Loucy (cell line): ENCODE results near the gene SP1.
"Not testable (repeated sequence)": the region's sequence is repeated elsewhere in the genome, so short reads cannot be mapped to it uniquely, and the experiment has no call there.

Experiments
- H2AFZ ChIP-seq: fragments of 200-600 bp; sonication (generic); 2 replicates; pipeline ENCODE4 v1.6.0; 2016; ENCODE audit warnings: antibody characterized with exemption, mild to moderate bottlenecking, low read length, moderate library complexity
- H3F3A ChIP-seq: fragments of 200-600 bp; 2 replicates; pipeline ENCODE4 v1.6.0; 2016; ENCODE audit warnings: antibody characterized with exemption, low read depth, mild to moderate bottlenecking
- H3K27me3 ChIP-seq: fragments of 200-600 bp; sonication (generic); 2 replicates; pipeline ENCODE4 v1.6.1; 2014; ENCODE audit warnings: low read length, mild to moderate bottlenecking; ENCODE audit not compliant: insufficient read depth, poor library complexity, severe bottlenecking
- H3K36me3 ChIP-seq: fragments of 200-600 bp; sonication (generic); 2 replicates; pipeline ENCODE4 v1.6.1; 2016; ENCODE audit warnings: low read length; ENCODE audit not compliant: insufficient read depth
- H3K4me1 ChIP-seq: fragments of 200-600 bp; sonication (generic); 2 replicates; pipeline ENCODE4 v1.5.1; 2014; ENCODE audit warnings: low read length, mild to moderate bottlenecking; ENCODE audit not compliant: insufficient read depth, poor library complexity, severe bottlenecking
- H3K4me2 ChIP-seq: fragments of 200-600 bp; sonication (generic); 2 replicates; pipeline ENCODE4 v1.6.0; 2014; ENCODE audit warnings: antibody characterized with exemption, low read length, low read depth, mild to moderate bottlenecking; ENCODE audit not compliant: poor library complexity, severe bottlenecking
- H3K4me3 ChIP-seq: fragments of 200-600 bp; sonication (generic); 2 replicates; pipeline ENCODE4 v1.5.1; 2014; ENCODE audit warnings: low read length, mild to moderate bottlenecking, mixed read lengths; ENCODE audit not compliant: poor library complexity, severe bottlenecking
- H3K79me2 ChIP-seq: fragments of 200-600 bp; sonication (generic); 2 replicates; pipeline ENCODE4 v1.6.1; 2014; ENCODE audit warnings: low read length; ENCODE audit not compliant: insufficient read depth
- H3K9ac ChIP-seq: fragments of 200-600 bp; sonication (generic); 2 replicates; pipeline ENCODE4 v1.6.0; 2014; ENCODE audit warnings: mild to moderate bottlenecking, low read depth, low read length, moderate library complexity; ENCODE audit not compliant: poor library complexity, severe bottlenecking
- H3K9me2 ChIP-seq: fragments of 200-600 bp; sonication (generic); replicated peaks from 2 replicates; pipeline ENCODE4 v1.6.1; 2016; ENCODE audit warnings: low read depth, low read length, mixed read lengths
- H3K9me3 ChIP-seq: fragments of 200-600 bp; sonication (generic); 2 replicates; pipeline ENCODE4 v1.6.1; 2014; ENCODE audit warnings: mild to moderate bottlenecking, antibody characterized with exemption, low read length, low read depth; ENCODE audit not compliant: insufficient read depth
- H4K20me1 ChIP-seq: fragments of 200-600 bp; sonication (generic); 2 replicates; pipeline ENCODE4 v1.6.0; 2014; ENCODE audit warnings: antibody characterized with exemption, low read length, mild to moderate bottlenecking; ENCODE audit not compliant: insufficient read depth, poor library complexity, severe bottlenecking
- EZH2phosphoT487 ChIP-seq: fragments of 200-600 bp; IDR thresholded peaks from 2 replicates; pipeline ENCODE4 v1.6.1; 2018; ENCODE audit warnings: antibody characterized with exemption, mild to moderate bottlenecking, moderate library complexity, borderline replicate concordance
- TF ChIP-seq, protein P1 (sequence below): fragments of 200-600 bp; sonication (generic); conservative IDR thresholded peaks from 2 replicates; pipeline ENCODE4 v1.5.1; 2014; ENCODE audit warnings: mild to moderate bottlenecking, antibody characterized with exemption, low read length

Gene SP1

DNA sequence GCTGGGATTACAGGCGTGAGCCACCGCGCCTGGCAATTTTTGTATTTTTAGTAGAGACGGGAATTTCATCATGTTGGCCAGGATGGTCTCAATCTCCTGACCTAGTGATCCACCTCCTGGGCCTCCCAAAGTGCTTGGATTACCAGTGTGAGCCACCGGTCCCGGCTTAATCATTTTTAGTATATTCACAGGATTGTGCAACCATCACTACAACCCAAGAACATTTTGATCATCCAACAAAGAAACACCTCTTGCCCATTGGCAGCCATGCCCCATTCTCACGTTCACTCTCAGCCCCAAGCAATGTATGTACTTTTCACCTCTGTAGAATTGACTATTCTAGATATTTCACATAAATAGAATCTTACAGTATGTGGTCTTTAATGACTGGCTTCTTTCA, 19.9 kb downstream of the SP1 start:
- no peaks in the 10 kb centered on the region for H3K4me1 ChIP-seq
- H3K9ac ChIP-seq, result no peak overlapping the region
- H3K4me2 ChIP-seq, result no peak overlapping the region
- no peaks in the 10 kb centered on the region for H3K9me3 ChIP-seq
- H3K27me3 ChIP-seq, result no peaks in the 10 kb centered on the region
- H3K36me3 ChIP-seq, result peaks cover 15% of the 10 kb centered on the region; the same call in 1 of the 2 replicates
- H3K79me2 ChIP-seq, result peaks cover 71% of the 10 kb centered on the region
- H4K20me1 ChIP-seq, result peaks cover 20% of the 10 kb centered on the region
- H3K9me2 ChIP-seq, result no peaks in the 10 kb centered on the region
- TF ChIP-seq EZH2phosphoT487, result no peak
- TF ChIP-seq, protein P1, sequence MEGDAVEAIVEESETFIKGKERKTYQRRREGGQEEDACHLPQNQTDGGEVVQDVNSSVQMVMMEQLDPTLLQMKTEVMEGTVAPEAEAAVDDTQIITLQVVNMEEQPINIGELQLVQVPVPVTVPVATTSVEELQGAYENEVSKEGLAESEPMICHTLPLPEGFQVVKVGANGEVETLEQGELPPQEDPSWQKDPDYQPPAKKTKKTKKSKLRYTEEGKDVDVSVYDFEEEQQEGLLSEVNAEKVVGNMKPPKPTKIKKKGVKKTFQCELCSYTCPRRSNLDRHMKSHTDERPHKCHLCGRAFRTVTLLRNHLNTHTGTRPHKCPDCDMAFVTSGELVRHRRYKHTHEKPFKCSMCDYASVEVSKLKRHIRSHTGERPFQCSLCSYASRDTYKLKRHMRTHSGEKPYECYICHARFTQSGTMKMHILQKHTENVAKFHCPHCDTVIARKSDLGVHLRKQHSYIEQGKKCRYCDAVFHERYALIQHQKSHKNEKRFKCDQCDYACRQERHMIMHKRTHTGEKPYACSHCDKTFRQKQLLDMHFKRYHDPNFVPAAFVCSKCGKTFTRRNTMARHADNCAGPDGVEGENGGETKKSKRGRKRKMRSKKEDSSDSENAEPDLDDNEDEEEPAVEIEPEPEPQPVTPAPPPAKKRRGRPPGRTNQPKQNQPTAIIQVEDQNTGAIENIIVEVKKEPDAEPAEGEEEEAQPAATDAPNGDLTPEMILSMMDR, result no peak
- no peak overlapping the region for H3K4me3 ChIP-seq
- no peak overlapping the region for H2AFZ ChIP-seq
- no peaks in the 10 kb centered on the region for H3F3A ChIP-seq

DNA sequence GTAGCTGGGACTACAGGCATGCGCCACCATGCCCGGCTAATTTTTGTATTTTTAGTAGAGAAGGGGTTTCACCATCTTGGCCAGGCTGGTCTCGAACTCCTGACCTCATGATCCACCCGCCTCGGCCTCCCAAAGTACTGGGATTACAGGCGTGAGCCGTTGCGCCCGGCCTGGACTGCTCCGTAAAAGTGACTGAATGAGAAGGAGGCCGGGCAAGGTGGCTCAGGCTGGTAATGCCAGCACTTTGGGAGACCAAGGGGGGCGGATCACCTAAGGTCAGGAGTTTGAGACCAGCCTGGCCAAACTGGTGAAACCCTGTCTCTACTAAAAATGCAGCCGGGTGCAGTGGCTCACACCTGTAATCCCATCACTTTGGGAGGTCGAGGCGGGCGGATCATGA, 22.4 kb downstream of the SP1 start:
- H3K4me3 ChIP-seq, H2AFZ ChIP-seq, H3K9ac ChIP-seq, H4K20me1 ChIP-seq, H3K4me1 ChIP-seq, H3K9me2 ChIP-seq, H3K27me3 ChIP-seq, H3F3A ChIP-seq, H3K4me2 ChIP-seq, H3K9me3 ChIP-seq: not testable (repeated sequence)
- Histone ChIP-seq H3K36me3 (peaks cover 21% of the 10 kb centered on the region; the same call in 1 of the 2 replicates), H3K79me2 (peaks cover 54% of the 10 kb centered on the region)

DNA sequence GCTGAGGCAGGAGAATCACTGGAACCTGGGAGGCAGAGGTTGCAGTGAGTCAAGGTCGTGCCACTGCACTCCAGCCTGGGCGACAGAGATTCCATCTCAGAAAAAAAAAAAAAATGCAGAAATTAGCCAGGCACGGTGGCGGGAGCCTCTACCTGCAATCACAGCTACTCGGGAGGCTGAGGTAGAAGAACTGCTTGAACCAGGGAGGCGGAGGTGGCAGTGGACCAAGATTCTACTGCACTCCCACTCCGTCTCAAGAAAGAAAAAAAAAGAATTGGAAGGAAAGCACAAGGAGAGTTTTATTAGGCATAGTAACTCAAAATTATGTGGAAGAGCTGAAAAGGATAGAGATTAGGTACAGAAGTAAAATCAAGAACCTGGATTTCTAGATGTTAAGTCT, 22.9 kb downstream of the SP1 start:
- Histone ChIP-seq H3F3A (no peaks in the 10 kb centered on the region), H3K9me2 (no peaks in the 10 kb centered on the region), H3K27me3 (no peaks in the 10 kb centered on the region), H3K9ac (no peak overlapping the region), H3K36me3 (peaks cover 21% of the 10 kb centered on the region; the same call in 1 of the 2 replicates), H3K4me1 (no peaks in the 10 kb centered on the region), H3K79me2 (peaks cover 49% of the 10 kb centered on the region), H3K9me3 (no peaks in the 10 kb centered on the region), H3K4me3 (no peak overlapping the region), H2AFZ (no peak overlapping the region), H3K4me2 (no peak overlapping the region), H4K20me1 (peaks cover 6% of the 10 kb centered on the region)
- TF ChIP-seq EZH2phosphoT487, result no peak
- TF ChIP-seq, protein P1, result no peak

DNA sequence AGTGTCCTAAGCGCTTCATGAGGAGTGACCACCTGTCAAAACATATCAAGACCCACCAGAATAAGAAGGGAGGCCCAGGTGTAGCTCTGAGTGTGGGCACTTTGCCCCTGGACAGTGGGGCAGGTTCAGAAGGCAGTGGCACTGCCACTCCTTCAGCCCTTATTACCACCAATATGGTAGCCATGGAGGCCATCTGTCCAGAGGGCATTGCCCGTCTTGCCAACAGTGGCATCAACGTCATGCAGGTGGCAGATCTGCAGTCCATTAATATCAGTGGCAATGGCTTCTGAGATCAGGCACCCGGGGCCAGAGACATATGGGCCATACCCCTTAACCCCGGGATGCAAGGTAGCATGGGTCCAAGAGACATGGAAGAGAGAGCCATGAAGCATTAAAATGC, 31.0 kb downstream of the SP1 start:
- Histone ChIP-seq H3K27me3 (no peaks in the 10 kb centered on the region), H4K20me1 (no peaks in the 10 kb centered on the region)

More for the DNA sequence above, 31.0 kb downstream of the SP1 start:
- H3K9ac ChIP-seq, result no peak overlapping the region
- peaks cover 57% of the 10 kb centered on the region for H3K36me3 ChIP-seq
- no peaks in the 10 kb centered on the region for H3K9me2 ChIP-seq
- H3K4me1 ChIP-seq, result no peaks in the 10 kb centered on the region
- H3K9me3 ChIP-seq, result no peaks in the 10 kb centered on the region
- H3K4me3 ChIP-seq, result no peak overlapping the region
- no peaks in the 10 kb centered on the region for H3K79me2 ChIP-seq
- no peak overlapping the region for H2AFZ ChIP-seq
- TF ChIP-seq EZH2phosphoT487, result no peak
- TF ChIP-seq, protein P1, result no peak
- no peak overlapping the region for H3K4me2 ChIP-seq
- H3F3A ChIP-seq, result no peaks in the 10 kb centered on the region
